ENCODE measurements around the gene AGR2.

DNA sequence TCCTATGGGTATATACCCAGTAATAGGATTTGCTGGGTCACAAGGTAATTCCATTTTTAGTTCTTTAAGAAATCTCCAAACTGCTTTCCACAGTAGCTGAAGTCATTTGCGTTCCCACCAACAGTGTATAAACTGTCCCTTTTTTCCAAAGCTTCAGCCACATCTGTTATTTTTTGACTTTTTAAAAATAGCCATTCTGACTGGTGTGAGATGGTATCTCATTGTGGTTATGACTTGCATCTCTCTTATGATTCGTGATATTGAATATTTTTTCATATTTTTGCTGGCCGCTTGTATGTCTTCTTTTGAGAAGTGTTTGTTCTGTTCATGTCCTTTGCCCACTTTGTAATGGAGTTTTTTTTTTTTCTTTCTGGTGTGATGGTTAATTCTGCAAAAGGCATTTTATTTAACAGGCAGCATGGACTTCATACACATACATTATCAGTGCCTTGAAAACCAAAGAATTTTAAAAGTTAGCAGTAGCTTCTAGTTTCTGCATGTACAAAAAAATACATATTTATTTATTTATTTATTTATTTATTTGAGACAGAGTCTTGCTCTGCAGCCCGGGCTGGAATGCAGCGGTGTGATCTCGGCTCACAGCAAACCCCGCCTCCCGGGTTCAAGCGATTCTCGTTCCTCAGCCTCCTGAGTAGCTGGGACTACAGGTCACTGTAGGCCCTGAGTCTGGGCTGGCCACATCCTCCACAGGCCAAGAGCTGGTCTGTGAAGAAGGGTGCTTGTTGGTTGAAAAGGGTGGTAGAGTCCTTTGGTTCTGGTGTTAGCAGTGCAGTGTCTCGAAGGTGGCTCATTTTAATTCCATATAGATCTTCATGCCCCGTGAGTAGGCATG, 44.7 kb upstream of the AGR2 start:
- TF ChIP-seq, protein P1, sequence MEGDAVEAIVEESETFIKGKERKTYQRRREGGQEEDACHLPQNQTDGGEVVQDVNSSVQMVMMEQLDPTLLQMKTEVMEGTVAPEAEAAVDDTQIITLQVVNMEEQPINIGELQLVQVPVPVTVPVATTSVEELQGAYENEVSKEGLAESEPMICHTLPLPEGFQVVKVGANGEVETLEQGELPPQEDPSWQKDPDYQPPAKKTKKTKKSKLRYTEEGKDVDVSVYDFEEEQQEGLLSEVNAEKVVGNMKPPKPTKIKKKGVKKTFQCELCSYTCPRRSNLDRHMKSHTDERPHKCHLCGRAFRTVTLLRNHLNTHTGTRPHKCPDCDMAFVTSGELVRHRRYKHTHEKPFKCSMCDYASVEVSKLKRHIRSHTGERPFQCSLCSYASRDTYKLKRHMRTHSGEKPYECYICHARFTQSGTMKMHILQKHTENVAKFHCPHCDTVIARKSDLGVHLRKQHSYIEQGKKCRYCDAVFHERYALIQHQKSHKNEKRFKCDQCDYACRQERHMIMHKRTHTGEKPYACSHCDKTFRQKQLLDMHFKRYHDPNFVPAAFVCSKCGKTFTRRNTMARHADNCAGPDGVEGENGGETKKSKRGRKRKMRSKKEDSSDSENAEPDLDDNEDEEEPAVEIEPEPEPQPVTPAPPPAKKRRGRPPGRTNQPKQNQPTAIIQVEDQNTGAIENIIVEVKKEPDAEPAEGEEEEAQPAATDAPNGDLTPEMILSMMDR (IDR thresholded peaks at IDR 0.05) = no peak
- TF ChIP-seq POLR2AphosphoS5 (IDR thresholded peaks at IDR 0.05) (no peak), POLR2A (IDR thresholded peaks at IDR 0.05; ENCODE audit: low read depth) (no peak), EP300 (IDR thresholded peaks at IDR 0.05) (no peak)

Data from esophagus muscularis mucosa (tissue), 4 donors.